HG02571 (cell line): Measurements from ENCODE around the gene RAD1.

Experiments
- ATAC-seq: cut with Tn5 transposase; IDR thresholded peaks from one replicate; pipeline ENCODE4 v1.9.1; 2021; ENCODE audit warnings: mild to moderate bottlenecking, moderate library complexity; ENCODE audit not compliant: unreplicated experiment

RAD1 gene

DNA sequence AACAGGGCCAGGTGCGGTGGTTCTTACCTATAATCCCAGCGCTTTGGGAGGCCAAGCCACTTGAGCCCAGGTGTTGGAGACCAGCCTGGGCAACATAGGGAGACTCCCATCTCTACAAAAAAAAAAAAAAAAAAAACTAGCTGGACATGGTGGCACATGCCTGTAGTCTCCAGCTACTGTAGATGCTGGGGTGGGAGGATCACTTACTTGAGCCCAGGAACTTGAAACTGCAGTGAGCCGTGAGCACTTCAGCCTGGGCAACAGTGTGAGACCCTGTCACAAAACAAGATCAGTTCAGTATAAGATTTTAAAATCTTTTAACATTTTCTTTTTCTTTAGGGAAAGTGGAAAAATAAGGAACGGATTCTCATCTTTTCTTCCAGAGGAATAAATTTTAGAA, 2.7 kb upstream of the RAD1 start:
- no peak for ATAC-seq

DNA sequence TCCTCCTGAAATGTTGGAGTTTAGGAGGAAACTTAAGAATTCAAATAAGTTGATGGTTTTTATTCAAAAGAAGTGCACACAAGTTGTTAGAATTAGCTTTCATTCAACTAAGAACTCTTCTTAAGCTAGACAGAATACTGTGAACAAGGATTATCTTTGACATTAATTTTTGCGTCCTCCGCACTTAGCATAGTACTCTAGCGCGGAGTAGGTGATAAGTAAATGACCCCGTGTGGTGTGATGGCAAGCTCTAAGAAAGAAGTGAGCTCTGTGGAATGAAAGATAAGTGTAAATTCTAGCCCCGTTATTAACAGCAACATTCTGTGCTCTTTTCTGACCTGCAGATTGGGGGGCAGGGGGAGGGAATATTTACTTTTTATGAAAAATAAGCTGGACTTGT, 1.2 kb upstream of the RAD1 start:
- no peak for ATAC-seq

DNA sequence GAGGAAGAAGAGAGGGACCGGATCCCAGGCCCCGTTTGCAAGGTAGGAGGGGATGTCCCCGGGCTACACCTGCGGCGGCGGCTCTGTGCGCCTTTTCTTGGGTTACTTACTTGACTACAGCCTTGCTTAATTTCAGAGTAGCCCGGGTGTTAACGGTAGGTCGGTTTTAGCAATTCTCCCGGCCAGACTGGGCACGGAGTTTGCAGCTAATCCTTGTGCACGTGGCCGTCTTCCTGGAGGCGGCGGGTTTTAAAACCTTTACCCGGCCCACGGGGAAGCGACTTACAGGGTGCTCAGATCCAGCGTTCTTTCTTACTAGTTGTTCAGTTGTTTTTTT, 520 bp upstream of the RAD1 start:
- ATAC-seq = peak; percentile 13

- ATAC-seq = peak; percentile 6
Measured at GRCh38 chr5:34914671-34915138, 599 bp downstream of the RAD1 start.

- ATAC-seq = no peak
Measured at GRCh38 chr5:34913072-34913471, 2.2 kb downstream of the RAD1 start.

GRCh38 chr5:34905564-34905963, 9.7 kb downstream of the RAD1 start:
- no peak for ATAC-seq

DNA sequence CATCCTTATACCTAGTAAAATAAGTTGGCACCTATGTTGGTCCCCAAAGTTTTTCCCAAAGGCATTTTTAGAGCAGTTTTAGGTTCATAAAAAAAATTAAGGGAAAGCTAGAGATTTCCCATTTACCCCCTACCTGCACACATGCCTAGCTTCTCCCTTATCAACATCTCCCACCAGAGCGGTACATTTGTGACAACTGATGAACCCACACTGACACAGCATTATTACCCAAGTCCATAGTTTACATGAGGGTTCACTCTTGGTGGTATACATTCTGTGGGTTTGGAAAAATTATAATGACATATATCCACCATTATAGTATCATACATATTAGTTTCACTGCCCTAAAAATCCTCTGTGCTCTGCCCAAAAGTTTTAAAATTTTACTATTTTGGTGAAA, 12.0 kb downstream of the RAD1 start:
- no peak for ATAC-seq

- ATAC-seq = no peak
Measured at GRCh38 chr5:34900652-34901051, 14.7 kb downstream of the RAD1 start.

DNA sequence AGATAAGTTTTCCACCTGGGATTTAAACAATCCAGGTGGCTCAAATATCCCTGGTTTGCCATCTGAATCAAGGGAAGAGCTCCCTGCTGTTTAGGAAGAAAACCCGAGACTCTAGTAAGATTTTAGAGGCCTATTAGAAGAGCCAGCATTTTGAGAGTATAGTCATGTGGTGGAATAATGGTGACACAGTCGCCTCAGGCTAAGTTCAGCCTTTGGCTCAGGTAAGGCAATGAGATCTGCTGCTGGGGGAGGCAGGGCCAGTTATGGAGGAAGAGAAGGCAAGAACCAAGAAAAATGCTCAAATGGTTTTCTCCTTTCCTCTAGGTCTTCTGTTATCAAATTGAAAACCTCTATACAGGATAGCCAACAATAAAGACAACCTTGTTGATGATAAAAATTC, 16.2 kb downstream of the RAD1 start:
- ATAC-seq = no peak

DNA sequence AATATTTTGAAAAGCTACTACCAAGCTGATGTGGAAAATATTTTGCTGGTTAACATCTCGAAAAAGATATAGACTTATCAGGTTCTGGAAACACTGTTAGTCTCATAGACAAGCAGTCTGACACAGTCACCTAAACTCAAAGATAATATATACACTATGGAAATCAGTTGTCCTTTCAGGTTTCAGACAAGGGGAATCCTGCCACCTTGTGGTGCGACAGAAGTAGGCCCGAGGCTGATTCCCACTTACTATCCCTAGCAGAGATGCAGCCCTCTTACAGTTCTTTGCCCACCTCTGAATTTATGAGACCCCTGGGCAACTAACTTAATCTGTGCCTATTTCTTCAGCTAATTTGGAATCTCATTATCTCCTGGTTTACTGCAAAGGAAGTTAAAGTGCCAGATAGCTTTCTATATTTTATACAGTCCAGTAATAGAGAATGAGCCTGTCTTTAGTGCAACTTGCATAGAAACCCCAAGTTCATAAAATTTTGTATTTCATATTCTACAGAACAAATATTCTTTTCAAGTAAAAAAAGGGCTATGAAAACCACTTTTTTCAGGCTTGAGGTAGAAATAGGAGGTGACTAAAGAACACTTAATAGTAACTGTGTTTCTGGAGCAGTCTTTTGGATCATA, 16.9 kb downstream of the RAD1 start:
- peak; percentile 72 for ATAC-seq

- no peak for ATAC-seq
Measured at GRCh38 chr5:34897646-34898045, 17.7 kb downstream of the RAD1 start.

DNA sequence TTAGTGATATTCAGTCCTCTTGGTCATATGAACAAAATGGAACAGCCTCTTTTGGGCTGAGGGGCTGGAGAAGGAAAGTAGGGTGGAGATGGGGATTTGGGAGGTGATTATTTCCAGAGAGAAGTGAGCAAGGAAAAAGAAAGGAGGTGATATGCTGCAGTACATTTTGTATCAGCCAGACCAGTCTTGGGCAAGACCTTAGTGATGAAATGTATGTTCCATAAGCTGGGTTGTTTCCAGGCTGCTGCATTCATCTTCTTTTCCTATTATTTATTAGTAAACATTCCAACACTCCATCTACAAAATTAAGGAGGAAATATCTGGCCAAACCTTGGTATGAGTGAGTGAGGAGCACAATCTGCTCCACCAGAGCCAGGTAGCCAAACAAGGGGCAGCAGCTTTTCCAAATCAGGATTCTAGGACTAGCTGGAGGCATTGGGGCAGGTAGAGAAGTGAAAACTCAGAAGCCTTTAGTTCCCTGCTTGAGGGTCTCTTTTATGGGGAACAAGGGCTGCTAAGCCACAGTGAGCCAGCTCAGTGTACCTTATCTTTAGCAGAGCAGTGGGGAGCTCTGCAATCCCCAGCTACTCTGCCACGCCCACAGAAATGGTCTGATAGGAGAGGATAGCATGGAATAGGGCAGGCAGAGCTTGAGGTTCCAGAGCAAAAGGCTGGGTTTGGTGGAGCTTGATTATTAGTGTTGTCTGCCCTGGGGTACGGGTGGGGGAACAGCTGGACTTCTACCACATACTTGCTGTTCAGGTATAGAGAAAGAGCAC, 19.5 kb downstream of the RAD1 start:
- ATAC-seq = no peak

GRCh38 chr5:34894716-34895115, 20.6 kb downstream of the RAD1 start:
- no peak for ATAC-seq

GRCh38 chr5:34892414-34892813, 22.9 kb downstream of the RAD1 start:
- ATAC-seq = no peak

DNA sequence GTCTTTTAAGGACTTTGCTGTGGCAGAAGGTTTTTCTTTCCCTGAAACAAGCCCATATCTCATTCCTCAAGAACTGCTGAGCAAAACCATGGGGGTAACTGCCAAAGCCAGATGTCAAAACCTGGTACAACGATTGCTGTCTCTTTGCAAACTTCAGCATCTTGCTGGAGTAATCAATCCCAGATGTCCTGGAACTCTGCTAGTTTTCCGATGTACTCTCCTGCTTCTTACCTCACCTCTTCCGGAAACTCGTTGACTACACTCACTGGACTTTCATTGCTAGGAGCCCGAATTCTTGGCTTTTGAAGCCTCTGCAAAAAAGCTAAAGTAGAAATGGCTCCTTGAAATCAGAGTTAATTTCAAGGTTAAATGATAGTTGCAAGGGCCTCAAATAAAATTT, 23.3 kb downstream of the RAD1 start:
- ATAC-seq = no peak

- no peak for ATAC-seq
Measured at GRCh38 chr5:34889394-34889793, 25.9 kb downstream of the RAD1 start.

DNA sequence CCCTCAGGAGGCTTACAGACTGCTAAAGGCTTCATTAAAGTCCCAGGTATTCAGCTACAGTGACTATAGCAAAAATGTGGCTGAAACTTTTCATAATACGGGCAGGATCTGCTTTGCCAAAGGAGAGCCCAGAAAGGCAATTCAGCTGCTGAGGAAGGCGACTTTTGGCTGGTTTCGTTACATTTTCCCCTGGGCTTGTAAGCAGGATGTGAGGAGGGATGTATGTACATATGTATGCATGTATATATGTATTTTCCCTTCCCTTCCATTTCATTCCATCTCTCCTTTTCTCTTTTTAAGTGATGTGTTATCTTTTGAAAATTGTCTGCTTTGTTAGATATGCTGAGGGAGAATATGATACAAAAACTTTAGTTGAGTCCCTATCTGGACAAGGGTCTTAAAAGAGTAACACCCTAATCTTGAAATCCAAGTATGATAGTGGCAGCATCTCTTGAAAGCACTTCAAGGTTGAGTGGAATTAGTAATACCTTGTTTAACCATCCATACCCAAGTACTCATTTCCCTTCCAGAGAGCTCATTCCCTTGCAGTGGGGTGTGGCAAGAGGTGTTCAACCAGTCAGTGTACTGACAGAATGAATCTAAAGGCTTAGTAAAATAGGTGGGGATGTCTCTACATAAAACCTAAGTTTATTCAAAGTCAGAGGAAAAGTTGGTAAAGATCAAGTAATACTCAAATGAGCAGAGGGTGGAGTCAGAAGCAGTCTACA, 28.7 kb downstream of the RAD1 start:
- no peak for ATAC-seq

DNA sequence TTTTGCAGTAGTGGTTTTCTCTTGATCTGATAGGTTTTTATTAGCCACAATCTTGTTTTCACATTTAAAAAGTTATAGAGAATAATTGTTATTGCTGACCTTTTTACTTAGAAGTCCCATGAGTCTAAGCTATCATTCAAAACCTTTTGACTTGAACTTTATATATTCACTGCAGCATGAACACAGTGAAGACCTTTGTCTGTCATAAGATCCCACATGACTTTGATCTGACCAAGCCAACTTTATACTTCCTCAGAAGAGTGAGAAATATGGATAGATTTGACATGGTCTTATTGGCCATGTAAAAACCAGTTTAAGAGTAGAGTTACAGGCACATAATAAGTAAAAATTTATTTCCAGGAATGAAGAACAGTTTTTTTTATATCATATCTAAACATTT, 34.1 kb downstream of the RAD1 start:
- ATAC-seq = no peak

- no peak for ATAC-seq
Measured at GRCh38 chr5:34876275-34876674, 39.0 kb downstream of the RAD1 start.

GRCh38 chr5:34870382-34870781, 44.9 kb downstream of the RAD1 start:
- ATAC-seq = no peak

DNA sequence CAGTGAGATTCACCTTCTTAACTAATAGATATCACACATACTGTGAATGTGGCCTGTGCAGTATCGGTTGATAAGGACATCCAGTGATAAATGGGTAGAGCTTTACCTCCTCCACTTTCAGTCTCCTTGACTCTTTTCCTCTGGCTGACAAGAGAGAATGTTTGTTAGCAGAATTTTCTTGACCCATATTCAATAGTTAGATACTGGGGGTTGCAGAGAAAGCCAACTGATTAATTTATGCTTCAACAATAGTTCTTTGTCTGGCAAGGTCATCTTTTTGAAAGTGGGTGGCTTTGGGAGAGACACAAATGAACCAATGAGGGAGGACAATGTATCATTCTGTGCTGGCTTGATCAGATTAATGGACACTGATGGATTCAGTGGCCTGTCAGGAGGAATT, 46.0 kb downstream of the RAD1 start:
- ATAC-seq = no peak

DNA sequence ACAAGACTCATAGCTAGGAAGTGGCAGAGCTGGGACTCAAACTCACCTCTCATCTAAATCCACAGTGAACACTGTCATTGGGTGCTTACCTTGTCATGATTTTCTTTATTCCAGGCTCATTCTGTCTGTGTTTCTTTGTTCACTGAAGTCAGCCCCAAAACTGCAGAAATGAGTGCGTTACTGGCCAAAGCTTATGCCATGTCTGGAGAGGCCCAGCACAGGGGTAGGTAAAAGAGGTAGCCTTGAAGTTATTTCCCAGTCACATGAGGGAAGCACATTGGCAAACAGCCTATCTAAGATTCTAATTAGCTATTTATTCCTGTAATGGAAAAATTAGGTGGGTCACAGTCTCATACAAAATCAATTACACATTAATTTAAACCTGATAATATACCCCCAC, 46.5 kb downstream of the RAD1 start:
- ATAC-seq = no peak
